GM23248 (cell line): Measurements from ENCODE around the gene CALY. TPM values are rescaled to one million over a fixed set of nuclear protein-coding genes. Genes with fewer than 3 reads are reported as not detected.

Experiments
- DNase-seq: peaks from one replicate; pipeline ENCODE4 v3.0.0-alpha.2; 2015
- H2AFZ ChIP-seq: fragments of 200-600 bp; sonication (generic); 2 replicates; pipeline ENCODE4 v1.6.1; 2016; ENCODE audit warnings: antibody characterized with exemption
- H3F3A ChIP-seq: fragments of 200-600 bp; sonication (generic); 2 replicates; pipeline ENCODE4 v1.6.1; 2016; ENCODE audit warnings: mild to moderate bottlenecking, antibody characterized with exemption, mixed run types; ENCODE audit not compliant: insufficient read depth
- H3K27ac ChIP-seq: fragments of 200-600 bp; sonication (generic); 2 replicates; pipeline ENCODE4 v1.5.1; 2016; ENCODE audit warnings: mild to moderate bottlenecking
- H3K27me3 ChIP-seq: fragments of 200-600 bp; sonication (generic); replicated peaks from 2 replicates; pipeline ENCODE4 v1.6.1; 2016; ENCODE audit warnings: mild to moderate bottlenecking; ENCODE audit not compliant: insufficient read depth
- H3K36me3 ChIP-seq: fragments of 200-600 bp; sonication (generic); 2 replicates; pipeline ENCODE4 v1.6.1; 2016; ENCODE audit warnings: low read depth, mild to moderate bottlenecking
- H3K4me1 ChIP-seq: fragments of 200-600 bp; sonication (generic); 2 replicates; pipeline ENCODE4 v1.6.1; 2016; ENCODE audit warnings: mild to moderate bottlenecking; ENCODE audit not compliant: insufficient read depth
- H3K4me2 ChIP-seq: fragments of 200-600 bp; sonication (generic); one replicate; pipeline ENCODE4 v1.6.1; 2016; ENCODE audit warnings: mild to moderate bottlenecking; ENCODE audit not compliant: unreplicated experiment
- H3K4me3 ChIP-seq: fragments of 200-600 bp; sonication (generic); 2 replicates; pipeline ENCODE4 v1.5.1; 2016; ENCODE audit warnings: mild to moderate bottlenecking
- H3K79me2 ChIP-seq: fragments of 200-600 bp; sonication (generic); 2 replicates; pipeline ENCODE4 v1.6.1; 2016; ENCODE audit warnings: mild to moderate bottlenecking; ENCODE audit not compliant: insufficient read depth
- H3K9ac ChIP-seq: fragments of 200-600 bp; sonication (generic); 2 replicates; pipeline ENCODE4 v1.6.1; 2016; ENCODE audit warnings: mild to moderate bottlenecking
- H3K9me2 ChIP-seq: fragments of 200-600 bp; sonication (generic); 2 replicates; pipeline ENCODE4 v1.6.1; 2016; ENCODE audit warnings: mixed run types, mild to moderate bottlenecking, moderate library complexity; ENCODE audit not compliant: insufficient read depth
- H3K9me3 ChIP-seq: fragments of 200-600 bp; sonication (generic); one replicate; pipeline ENCODE4 v1.6.1; 2017; ENCODE audit warnings: low read depth
- H4K20me1 ChIP-seq: fragments of 200-600 bp; sonication (generic); 2 replicates; pipeline ENCODE4 v1.6.0; 2016; ENCODE audit not compliant: insufficient read depth
- EZH2 ChIP-seq: fragments of 200-600 bp; sonication (generic); IDR thresholded peaks from 2 replicates; pipeline ENCODE4 v1.6.1; 2018; ENCODE audit warnings: antibody characterized with exemption, mild to moderate bottlenecking; ENCODE audit not compliant: insufficient read depth, poor library complexity, severe bottlenecking
- EZH2phosphoT487 ChIP-seq: fragments of 200-600 bp; sonication (generic); IDR thresholded peaks from 2 replicates; pipeline ENCODE4 v1.6.1; 2018; ENCODE audit warnings: antibody characterized with exemption, moderate library complexity, mild to moderate bottlenecking, low read depth; ENCODE audit not compliant: insufficient read depth
- WGBS, 2 experiments: methylation state at CpG; one replicate each; pipeline ENCODE4 v1.1.6; 2015 to 2017; ENCODE audit warnings: low lambda C conversion rate in 2 of 2, low coverage in 1 of 2; ENCODE audit errors: missing lambda C conversion rate in 2 of 2; 5-methylcytosine and 5-hydroxymethylcytosine counted together
- in situ Hi-C: fragments of 300-500 bp; cut with MboI; formaldehyde crosslinking; loops from 2 replicates; pipeline ENCODE4 v1.15.0; 2020
- polyA plus RNA-seq: library from polyadenylated mRNA; unstranded; fragments of >200 nt; fragmentation: Nextera tagmentation; extraction: Ambion mirVana; gene quantifications from 2 replicates; pipeline ENCODE4 v1.2.1, GENCODE V29; 2016
- total RNA-seq: library from RNA; depleted of rRNA; stranded (reverse); fragments of >200 nt; shearing (Covaris generic); gene quantifications from 2 replicates; pipeline ENCODE4 v1.2.3, GENCODE V29; 2014

CALY gene
- total and polyA plus RNA-seq, 2 experiments from 2014 or later: 0.86 TPM; not detected in 1

DNA sequence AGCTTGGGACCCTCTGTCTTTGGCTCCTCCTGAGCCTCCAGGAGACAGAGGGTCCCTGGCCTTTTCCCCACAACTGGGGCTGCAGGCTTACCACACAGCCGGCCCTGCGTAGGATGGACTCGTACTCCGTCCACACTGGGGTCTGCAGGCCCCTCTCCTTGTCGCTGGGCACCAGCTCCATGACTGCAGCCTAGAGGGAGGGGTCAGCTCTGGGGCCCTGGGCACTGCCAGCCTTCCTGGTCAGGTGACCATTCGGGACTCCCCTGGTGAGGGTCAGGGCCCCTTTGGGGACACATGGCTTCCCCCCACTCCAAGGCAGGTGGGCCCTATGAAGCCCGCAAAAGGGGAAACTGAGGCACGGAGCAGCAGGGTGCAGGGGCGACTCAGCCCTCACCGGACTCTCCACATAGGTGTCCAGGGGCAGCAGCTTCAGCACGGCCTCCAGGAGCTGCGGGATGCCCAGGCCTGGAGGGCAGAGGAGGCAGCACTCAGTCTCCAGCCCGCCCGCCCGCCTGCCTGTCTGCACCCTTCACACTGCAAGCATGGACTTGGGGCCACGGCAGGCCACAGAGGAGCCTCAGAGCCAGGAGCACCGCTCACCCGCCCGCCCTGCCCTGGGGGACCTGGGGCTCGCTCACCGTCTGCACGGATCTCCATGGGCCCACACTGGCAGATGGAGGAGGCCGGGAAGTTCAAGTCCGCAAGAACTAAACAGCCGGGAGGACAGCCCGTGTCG, 20.0 kb upstream of the CALY start:
- peak overlapping the region; percentile 67 for H3K9ac ChIP-seq
- H3K79me2 ChIP-seq: no peaks in the 10 kb centered on the region
- H3K36me3 ChIP-seq: no peaks in the 10 kb centered on the region
- H2AFZ ChIP-seq: peak overlapping the region; percentile 89
- 0 out of 2 replicates have a peak, but pooled peaks cover 3% of the 10 kb centered on the region for H3F3A ChIP-seq
- peak; percentile 33 for DNase-seq
- H3K4me3 ChIP-seq: peak overlapping the region; percentile 63
- no peaks in the 10 kb centered on the region for H3K27me3 ChIP-seq
- peak overlapping the region; percentile 48 for H3K4me2 ChIP-seq
- TF ChIP-seq EZH2 (no peak), EZH2phosphoT487 (no peak)
- H3K9me2 ChIP-seq: no peaks in the 10 kb centered on the region
- H3K4me1 ChIP-seq: no peaks in the 10 kb centered on the region
- no peaks in the 10 kb centered on the region for H3K9me3 ChIP-seq
- in situ Hi-C loops: no loop called here
- 46 to 48% methylated on average over 21 to 27 of the region's 27 CpGs for WGBS, 2 experiments
- H4K20me1 ChIP-seq: no peaks in the 10 kb centered on the region
- H3K27ac ChIP-seq: no peak overlapping the region

DNA sequence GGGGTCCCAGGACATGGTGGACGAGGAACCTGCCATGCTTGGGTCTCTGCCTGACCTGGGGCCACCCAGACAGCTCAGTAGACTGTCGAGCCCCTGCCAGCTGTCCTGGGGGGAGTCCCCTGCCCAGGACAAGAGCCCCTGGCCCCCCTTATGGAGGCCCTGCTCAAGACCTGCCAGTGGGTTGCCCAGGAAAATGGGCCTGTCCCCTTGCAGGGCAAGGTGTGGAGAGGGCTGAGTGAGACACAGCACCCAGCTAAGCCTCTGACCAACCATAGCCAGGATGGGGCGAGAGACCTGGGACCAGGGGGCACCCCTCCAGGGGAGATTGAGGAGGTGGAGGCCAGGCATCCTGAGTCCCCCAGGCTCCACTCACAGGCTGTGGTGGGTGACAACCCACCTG, 19.3 kb upstream of the CALY start:
- Histone ChIP-seq H4K20me1 (no peaks in the 10 kb centered on the region), H3K36me3 (no peaks in the 10 kb centered on the region), H3K9ac (no peak overlapping the region), H3K4me1 (no peaks in the 10 kb centered on the region), H3K27ac (no peak overlapping the region), H3K4me2 (no peak overlapping the region), H3K9me3 (no peaks in the 10 kb centered on the region), H3K79me2 (no peaks in the 10 kb centered on the region), H3K4me3 (no peak overlapping the region), H3F3A (0 out of 2 replicates have a peak, but pooled peaks cover 3% of the 10 kb centered on the region), H2AFZ (no peak overlapping the region), H3K9me2 (no peaks in the 10 kb centered on the region), H3K27me3 (no peaks in the 10 kb centered on the region)
- in situ Hi-C loops: no loop called here
- 97 to 100% methylated on average over 1 to 3 of the region's 3 CpGs for WGBS, 2 experiments
- no peak for TF ChIP-seq EZH2phosphoT487
- TF ChIP-seq EZH2: no peak
- DNase-seq: no peak

DNA sequence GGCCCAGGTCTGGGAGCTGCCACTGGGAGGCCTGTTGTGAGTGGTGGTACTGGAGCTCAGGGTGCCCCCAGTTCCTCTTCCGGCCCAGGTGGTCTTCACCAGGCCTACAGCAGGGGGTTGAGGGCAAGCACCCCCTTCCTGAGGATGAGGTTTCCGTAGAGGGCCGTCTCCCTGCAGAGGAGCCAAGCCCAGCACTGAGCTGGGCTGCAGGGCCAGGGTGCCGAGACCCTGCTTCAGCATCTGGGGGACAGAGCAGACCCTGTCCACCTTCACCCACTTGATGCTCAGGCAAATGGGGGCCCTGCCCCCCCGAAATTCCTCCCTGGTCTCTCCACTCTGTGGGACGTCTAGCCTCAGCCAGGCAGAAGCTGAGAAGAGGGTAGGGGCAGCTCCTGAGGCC, 18.6 kb upstream of the CALY start:
- Histone ChIP-seq H3K4me3 (no peak overlapping the region), H2AFZ (no peak overlapping the region), H3K9ac (no peak overlapping the region), H3K4me2 (no peak overlapping the region), H3K4me1 (no peaks in the 10 kb centered on the region), H3K27me3 (no peaks in the 10 kb centered on the region), H3K27ac (no peak overlapping the region), H3K9me2 (no peaks in the 10 kb centered on the region), H3K9me3 (no peaks in the 10 kb centered on the region), H3K79me2 (no peaks in the 10 kb centered on the region), H3K36me3 (no peaks in the 10 kb centered on the region), H3F3A (0 out of 2 replicates have a peak, but pooled peaks cover 3% of the 10 kb centered on the region), H4K20me1 (no peaks in the 10 kb centered on the region)
- no peak for TF ChIP-seq EZH2phosphoT487
- no peak for TF ChIP-seq EZH2
- in situ Hi-C loops: no loop called here
- WGBS, 2 experiments: 93 to 97% methylated on average over 4 to 6 of the region's 6 CpGs
- DNase-seq: no peak

- no peak overlapping the region for H3K9ac ChIP-seq
- H3K4me3 ChIP-seq: no peak overlapping the region
- in situ Hi-C loops: no loop called here
- no peaks in the 10 kb centered on the region for H4K20me1 ChIP-seq
- no peaks in the 10 kb centered on the region for H3K36me3 ChIP-seq
- no peak overlapping the region for H3K4me2 ChIP-seq
- DNase-seq: no peak
- no peaks in the 10 kb centered on the region for H3K27me3 ChIP-seq
- H3K4me1 ChIP-seq: no peaks in the 10 kb centered on the region
- 90 to 98% methylated on average over 14 of the region's 14 CpGs for WGBS, 2 experiments
- no peaks in the 10 kb centered on the region for H3K79me2 ChIP-seq
- no peaks in the 10 kb centered on the region for H3K9me3 ChIP-seq
- no peaks in the 10 kb centered on the region for H3K9me2 ChIP-seq
- no peak overlapping the region for H3K27ac ChIP-seq
- no peak for TF ChIP-seq EZH2
- TF ChIP-seq EZH2phosphoT487: no peak
- H3F3A ChIP-seq: 0 out of 2 replicates have a peak, but pooled peaks cover 3% of the 10 kb centered on the region
- no peak overlapping the region for H2AFZ ChIP-seq
These were observed 18.1 kb upstream of the CALY start for GRCh38 chr10:133354672-133355240.
